Right forelimb (tissue), 1 donor: ENCODE measurements around the gene PLXNA3.

Source experiments
- DNase-seq: peaks from one replicate; pipeline ENCODE4 v3.0.0-alpha.2; 2018

PLXNA3 gene

GRCh38 chrX:154458116-154458953, at the start of gene PLXNA3:
Gene PLXNA3 (plus strand): TSS chrX:154458281. CDS start chrX:154460184, 1,903 bp downstream.
- peak; percentile 68 for DNase-seq

- DNase-seq = no peak
Measured at GRCh38 chrX:154408659-154409221, 49.3 kb upstream of the PLXNA3 start.

GRCh38 chrX:154409222-154409871, 48.7 kb upstream of the PLXNA3 start, which contains the start of gene DNASE1L1:
Gene DNASE1L1 (minus strand): TSS chrX:154409254. CDS start chrX:154405568, 3,686 bp downstream.
- DNase-seq = peak; percentile 79

- DNase-seq = peak; percentile 60
Measured at GRCh38 chrX:154411981-154412340, 46.1 kb upstream of the PLXNA3 start.

- peak; percentile 9 for DNase-seq
Measured at GRCh38 chrX:154412468-154412867, 45.6 kb upstream of the PLXNA3 start.

- peak; percentile 12 for DNase-seq
Measured at GRCh38 chrX:154413142-154413541, 44.9 kb upstream of the PLXNA3 start.

- no peak for DNase-seq
Measured at GRCh38 chrX:154417157-154417556, 40.9 kb upstream of the PLXNA3 start.

- DNase-seq = no peak
Measured at GRCh38 chrX:154419189-154419588, 38.9 kb upstream of the PLXNA3 start.

- DNase-seq = peak; percentile 23
Measured at GRCh38 chrX:154419688-154420401, 38.2 kb upstream of the PLXNA3 start.

GRCh38 chrX:154420402-154420756, 37.7 kb upstream of the PLXNA3 start:
- no peak for DNase-seq

GRCh38 chrX:154426916-154427770, 30.9 kb upstream of the PLXNA3 start:
- DNase-seq = no peak

- peak; percentile 93 for DNase-seq
Measured at GRCh38 chrX:154428176-154429171, 29.6 kb upstream of the PLXNA3 start, which contains the start of gene ATP6AP1. Gene ATP6AP1 (plus strand): TSS chrX:154428677. CDS start chrX:154428693, 16 bp downstream.

GRCh38 chrX:154429711-154430110, 28.4 kb upstream of the PLXNA3 start:
- no peak for DNase-seq

GRCh38 chrX:154430479-154430878, 27.6 kb upstream of the PLXNA3 start:
- DNase-seq = no peak

GRCh38 chrX:154430916-154431315, 27.2 kb upstream of the PLXNA3 start:
- DNase-seq = no peak

- DNase-seq = no peak
Measured at GRCh38 chrX:154431341-154431740, 26.7 kb upstream of the PLXNA3 start.

GRCh38 chrX:154432210-154432609, 25.9 kb upstream of the PLXNA3 start:
- DNase-seq = no peak

GRCh38 chrX:154433605-154434004, 24.5 kb upstream of the PLXNA3 start:
- DNase-seq = no peak

- no peak for DNase-seq
Measured at GRCh38 chrX:154434394-154435168, 23.5 kb upstream of the PLXNA3 start.

- DNase-seq = no peak
Measured at GRCh38 chrX:154435171-154435733, 22.8 kb upstream of the PLXNA3 start.
